B cell (primary cell): ENCODE results near the gene ENTHD1.

Experiments used
- CTCF ChIP-seq: fragments of 200-600 bp; IDR thresholded peaks from one replicate; pipeline ENCODE4 v1.8.0; 2022; ENCODE audit warnings: antibody characterized with exemption, mild to moderate bottlenecking
- EZH2 ChIP-seq: IDR thresholded peaks from 2 replicates; pipeline ENCODE4 v1.6.1; 2012; ENCODE audit warnings: borderline replicate concordance, low read depth, mild to moderate bottlenecking, moderate library complexity, low read length; ENCODE audit not compliant: insufficient read depth, poor library complexity, severe bottlenecking

DNA sequence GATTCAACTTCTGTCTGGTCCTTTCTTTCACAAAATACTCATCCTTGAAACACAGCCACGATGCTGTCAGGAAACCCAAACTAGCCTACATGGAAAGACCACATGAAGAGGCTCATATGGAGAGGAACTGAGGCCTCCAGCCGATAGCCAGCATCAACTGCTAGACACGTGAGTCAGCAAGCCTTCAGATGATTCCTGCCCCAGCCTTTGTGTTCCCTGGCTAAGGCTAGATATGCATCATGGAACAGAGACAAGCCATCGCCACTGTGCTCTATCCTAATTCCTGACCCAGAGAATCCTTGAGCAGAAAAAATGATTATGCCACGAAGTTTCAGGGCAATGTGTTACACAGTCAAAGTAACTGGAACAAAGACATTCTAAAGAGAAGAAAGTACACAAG is 75.5 kb downstream of the ENTHD1 start:
- no peak for TF ChIP-seq CTCF
- TF ChIP-seq EZH2, result no peak
